ENCODE measurements around the gene IFITM10.

The IFITM10 gene

GRCh38 chr11:1736447-1736992, 13.9 kb downstream of the IFITM10 start:
- no peak for DNase-seq

GRCh38 chr11:1735271-1735670, 15.1 kb downstream of the IFITM10 start:
- no peak for DNase-seq

GRCh38 chr11:1734641-1735081, 15.7 kb downstream of the IFITM10 start:
- no peak for DNase-seq

GRCh38 chr11:1733716-1734640, 16.4 kb downstream of the IFITM10 start:
- no peak for DNase-seq

GRCh38 chr11:1733009-1733715, 17.2 kb downstream of the IFITM10 start:
- no peak for DNase-seq

- no peak for DNase-seq
Measured at GRCh38 chr11:1732418-1733008, 17.9 kb downstream of the IFITM10 start.

- DNase-seq: no peak
Measured at GRCh38 chr11:1731451-1732059, 18.8 kb downstream of the IFITM10 start.

- no peak for DNase-seq
Measured at GRCh38 chr11:1730059-1730629, 20.3 kb downstream of the IFITM10 start.

- no peak for DNase-seq
Measured at GRCh38 chr11:1729692-1730011, 20.7 kb downstream of the IFITM10 start.

GRCh38 chr11:1728931-1729691, 21.3 kb downstream of the IFITM10 start:
- DNase-seq: no peak

GRCh38 chr11:1728301-1728700, 22.1 kb downstream of the IFITM10 start:
- DNase-seq: no peak

GRCh38 chr11:1727861-1728260, 22.5 kb downstream of the IFITM10 start:
- no peak for DNase-seq

- DNase-seq: no peak
Measured at GRCh38 chr11:1727096-1727690, 23.2 kb downstream of the IFITM10 start.

- DNase-seq: no peak
Measured at GRCh38 chr11:1719781-1720180, 30.6 kb downstream of the IFITM10 start.

GRCh38 chr11:1718326-1718725, 32.1 kb downstream of the IFITM10 start:
- no peak for DNase-seq

GRCh38 chr11:1717745-1718144, 32.6 kb downstream of the IFITM10 start:
- DNase-seq: no peak

- DNase-seq: no peak
Measured at GRCh38 chr11:1714908-1715885, 35.2 kb downstream of the IFITM10 start.

- DNase-seq: no peak
Measured at GRCh38 chr11:1708716-1709115, 41.7 kb downstream of the IFITM10 start.

- no peak for DNase-seq
Measured at GRCh38 chr11:1707751-1708150, 42.6 kb downstream of the IFITM10 start.

Measured in right forelimb (tissue), 1 donor.